Upper lobe of left lung (tissue), 4 donors: ENCODE measurements around the gene EFNB1.

Source experiments
- EP300 ChIP-seq, 4 donors: sonication (generic); formaldehyde crosslinking; IDR thresholded peaks; one replicate each; pipeline ENCODE4 v1.5.1; 2017; ENCODE audit warnings: antibody characterized with exemption in 4 of 4, control low read depth in 2 of 4
- TF ChIP-seq, protein P1 (sequence below), 6 experiments: fragments of 450-650 bp in 4 of 6; fragments of 200-600 bp in 2 of 6; sonication (generic) in 2 of 6; IDR thresholded peaks; one replicate each; pipeline ENCODE4 v1.5.1; 2016 to 2019; ENCODE audit warnings: antibody characterized with exemption in 6 of 6

DNA sequence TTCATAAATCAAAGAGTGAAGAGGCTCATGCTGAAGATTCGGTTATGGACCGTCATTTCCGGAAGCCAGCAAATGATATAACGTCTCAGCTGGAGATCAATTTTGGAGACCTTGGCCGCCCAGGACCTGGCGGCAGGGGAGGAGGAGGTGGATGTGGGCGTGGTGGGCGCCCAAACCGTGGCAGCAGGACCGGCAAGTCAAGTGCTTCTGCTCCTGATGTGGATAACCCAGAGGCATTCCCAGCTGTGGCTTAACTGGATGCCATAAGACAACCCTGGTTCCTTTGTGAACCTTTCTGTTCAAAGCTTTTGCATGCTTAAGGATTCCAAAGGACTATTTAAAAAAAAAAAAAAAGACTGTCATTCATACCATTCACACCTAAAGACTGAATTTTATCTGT is 44.0 kb upstream of the EFNB1 start:
- no peak for TF ChIP-seq EP300 (IDR thresholded peaks at IDR 0.05)
- TF ChIP-seq, protein P1, sequence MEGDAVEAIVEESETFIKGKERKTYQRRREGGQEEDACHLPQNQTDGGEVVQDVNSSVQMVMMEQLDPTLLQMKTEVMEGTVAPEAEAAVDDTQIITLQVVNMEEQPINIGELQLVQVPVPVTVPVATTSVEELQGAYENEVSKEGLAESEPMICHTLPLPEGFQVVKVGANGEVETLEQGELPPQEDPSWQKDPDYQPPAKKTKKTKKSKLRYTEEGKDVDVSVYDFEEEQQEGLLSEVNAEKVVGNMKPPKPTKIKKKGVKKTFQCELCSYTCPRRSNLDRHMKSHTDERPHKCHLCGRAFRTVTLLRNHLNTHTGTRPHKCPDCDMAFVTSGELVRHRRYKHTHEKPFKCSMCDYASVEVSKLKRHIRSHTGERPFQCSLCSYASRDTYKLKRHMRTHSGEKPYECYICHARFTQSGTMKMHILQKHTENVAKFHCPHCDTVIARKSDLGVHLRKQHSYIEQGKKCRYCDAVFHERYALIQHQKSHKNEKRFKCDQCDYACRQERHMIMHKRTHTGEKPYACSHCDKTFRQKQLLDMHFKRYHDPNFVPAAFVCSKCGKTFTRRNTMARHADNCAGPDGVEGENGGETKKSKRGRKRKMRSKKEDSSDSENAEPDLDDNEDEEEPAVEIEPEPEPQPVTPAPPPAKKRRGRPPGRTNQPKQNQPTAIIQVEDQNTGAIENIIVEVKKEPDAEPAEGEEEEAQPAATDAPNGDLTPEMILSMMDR (IDR thresholded peaks at IDR 0.05), result no peak
